ENCODE data around the gene ACTR3C. TPM values are rescaled to one million over a fixed set of nuclear protein-coding genes. Genes with fewer than 3 reads are reported as not detected.

The ACTR3C gene
- total and polyA plus RNA-seq, 2 of the 13 experiments (the other 11 are each of a cell fraction or from before 2014, with no cell fraction given) = 3.8 to 7.5 TPM

GRCh38 chr7:150322833-150323681, at the start of gene ACTR3C, which contains the start of gene LRRC61 (continued):
- TF ChIP-seq MYPOP (CRISPR knock-in tag; IDR thresholded peaks at IDR 0.05) = peak; percentile 93
- TF ChIP-seq ZBTB44 (CRISPR knock-in tag; IDR thresholded peaks at IDR 0.05) = peak; percentile 31
- no peak for TF ChIP-seq YY1 (IDR thresholded peaks at IDR 0.05; ENCODE audit: insufficient read depth, insufficient replicate concordance, low read depth, low read length)
- peak; percentile 88 for TF ChIP-seq ETV6 (CRISPR knock-in tag; conservative IDR thresholded peaks at IDR 0.05)
- no peak for TF ChIP-seq SYNCRIP (IDR thresholded peaks at IDR 0.05; ENCODE audit: insufficient read depth, low read depth, low read length)
- peak; percentile 51; the same call in 1 of the 2 replicates for TF ChIP-seq ZNF446 (CRISPR knock-in tag; IDR thresholded peaks at IDR 0.05)
- TF ChIP-seq ZNF746 (CRISPR knock-in tag; IDR thresholded peaks at IDR 0.05) = no peak
- TF ChIP-seq ZNF878 (CRISPR knock-in tag; IDR thresholded peaks at IDR 0.05) = no peak
- peak; percentile 69; the same call in 1 of the 2 replicates for TF ChIP-seq ZNF318 (CRISPR knock-in tag; IDR thresholded peaks at IDR 0.05)
- no peak for TF ChIP-seq U2AF2 (IDR thresholded peaks at IDR 0.05; ENCODE audit: low read depth, low read length)
- TF ChIP-seq HMGXB3 (CRISPR knock-in tag; IDR thresholded peaks at IDR 0.05; ENCODE audit: borderline replicate concordance) = peak; percentile 80; the same call in 1 of the 2 replicates
- 0 out of 2 replicates have a peak, but pooled peaks have one; percentile 38 for TF ChIP-seq ZNF703 (CRISPR knock-in tag; IDR thresholded peaks at IDR 0.05; ENCODE audit: borderline replicate concordance)

All from HepG2 (cell line).